Measurements from ENCODE around the gene PLCH1.

The PLCH1 gene

DNA sequence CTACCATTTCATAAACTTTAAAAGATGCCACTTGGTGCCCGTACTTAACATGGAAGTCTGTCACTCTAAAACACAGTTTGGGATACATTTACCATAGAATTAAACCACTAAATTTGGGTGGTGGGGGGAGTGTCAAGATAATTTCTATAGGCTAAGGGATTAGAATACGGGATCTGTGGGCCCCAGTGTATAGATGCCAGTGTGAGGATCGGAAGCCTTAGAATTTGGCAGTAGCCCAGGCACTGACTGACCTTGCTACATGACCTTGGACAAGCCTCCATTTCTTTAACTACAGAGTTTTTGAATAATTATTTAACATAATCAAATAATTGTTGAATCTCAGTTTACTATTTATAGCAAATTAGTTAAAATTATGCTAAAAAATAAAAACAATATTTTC is 375.1 kb downstream of the PLCH1 start:
- no peak for FAIRE-seq

DNA sequence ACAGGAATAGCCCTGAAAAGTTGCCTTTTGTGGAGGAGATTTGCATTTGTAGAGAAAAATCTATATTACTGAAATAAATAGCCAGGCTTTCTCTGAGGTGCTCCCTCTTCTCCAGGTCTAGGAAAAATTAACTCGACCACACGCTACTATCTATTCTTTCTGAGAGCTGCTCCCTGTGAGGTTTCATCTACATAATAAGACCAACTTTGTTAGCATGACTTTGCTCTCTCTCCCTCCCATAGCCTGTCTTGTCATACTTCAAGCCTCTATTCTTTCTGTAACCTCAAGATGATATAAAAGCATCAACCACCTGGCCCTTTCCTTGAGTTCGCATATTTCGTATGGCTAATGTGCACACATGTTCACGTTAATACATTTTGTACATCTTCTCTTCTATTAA is 375.6 kb downstream of the PLCH1 start:
- FAIRE-seq, result no peak

DNA sequence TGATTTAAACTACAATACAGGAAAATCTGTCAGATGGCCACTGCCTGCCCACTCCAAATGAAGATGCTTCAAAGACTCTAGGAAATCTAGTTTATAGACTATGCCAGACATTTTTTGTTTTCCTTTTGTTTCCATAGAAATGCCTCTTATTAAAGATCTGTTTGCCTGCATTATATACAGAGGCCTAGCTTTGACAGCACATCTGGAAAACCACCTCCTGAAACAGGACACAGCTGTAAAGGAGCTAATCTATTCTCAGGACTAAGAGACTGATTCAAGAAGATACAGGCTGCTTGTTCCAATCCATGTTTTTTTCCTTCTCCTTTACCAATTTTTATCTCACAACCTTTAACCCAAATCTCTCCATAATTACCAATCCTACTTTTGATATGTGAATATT is 376.1 kb downstream of the PLCH1 start:
- FAIRE-seq, result no peak

DNA sequence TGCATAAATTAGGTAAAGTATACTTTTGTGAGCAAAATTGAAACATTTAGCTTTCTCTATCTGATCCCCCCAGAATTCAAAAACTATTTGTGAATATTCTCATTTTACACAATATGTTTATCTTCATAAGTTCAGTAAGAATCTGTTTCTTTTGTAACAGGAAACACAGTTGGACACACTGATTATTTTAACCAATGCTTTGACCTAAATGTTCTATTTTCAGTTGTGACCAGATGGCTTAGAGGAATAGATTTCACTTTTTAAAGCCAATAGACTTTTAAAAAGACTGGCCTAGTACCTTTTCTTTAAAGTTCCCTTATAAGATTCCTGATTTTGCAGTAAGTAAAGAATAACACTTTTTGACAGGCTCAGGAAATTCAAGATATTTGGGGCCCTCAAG is 377.4 kb downstream of the PLCH1 start:
- FAIRE-seq, result peak; percentile 15

DNA sequence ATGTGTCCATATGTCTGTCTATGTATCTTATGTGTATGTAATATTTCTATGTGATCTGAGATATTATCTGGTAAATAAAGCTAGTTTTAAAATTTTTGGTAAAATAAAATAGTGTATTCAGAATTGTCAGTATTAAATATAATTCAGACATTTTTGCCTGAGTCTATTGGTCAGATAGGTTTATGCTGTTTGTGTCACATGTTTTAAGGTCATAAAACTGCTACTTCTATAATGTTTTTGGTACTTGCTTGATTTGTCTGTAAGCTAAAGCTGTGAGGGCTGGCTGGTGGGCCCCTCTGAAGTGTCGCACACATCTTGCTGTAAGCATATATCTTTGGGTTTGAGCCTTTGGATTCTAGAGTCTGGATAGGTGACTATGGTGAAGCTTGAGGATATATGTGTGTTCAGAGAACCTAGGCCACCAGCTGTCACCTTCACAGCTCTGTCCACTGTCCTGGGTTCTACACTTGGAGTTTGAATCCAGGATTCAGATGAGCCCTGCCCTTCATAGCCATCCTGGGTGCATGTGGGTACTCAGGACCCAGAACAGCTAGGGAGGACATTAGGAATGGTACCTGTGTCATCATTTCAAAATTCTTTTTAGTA is 379.6 kb downstream of the PLCH1 start:
- FAIRE-seq, result no peak

DNA sequence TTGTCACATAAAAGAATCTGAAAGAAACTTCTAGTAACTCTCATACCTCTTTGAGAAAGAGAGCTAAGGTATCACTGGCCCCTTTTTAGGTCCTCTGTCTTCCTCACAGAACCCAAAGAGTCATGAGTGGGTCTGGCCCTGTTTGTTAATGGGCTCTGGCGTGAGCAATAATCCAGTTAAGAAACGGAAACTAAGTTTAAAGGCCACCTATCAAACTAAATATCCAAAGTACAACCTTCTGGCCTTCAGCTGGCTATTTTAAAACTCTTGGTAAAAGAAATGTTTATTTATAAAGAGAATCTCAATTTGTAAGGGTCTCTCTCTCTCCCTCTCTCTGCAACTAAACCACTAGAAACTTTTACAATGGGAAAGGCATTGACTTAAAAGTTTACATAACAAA is 380.4 kb downstream of the PLCH1 start:
- FAIRE-seq, result no peak

DNA sequence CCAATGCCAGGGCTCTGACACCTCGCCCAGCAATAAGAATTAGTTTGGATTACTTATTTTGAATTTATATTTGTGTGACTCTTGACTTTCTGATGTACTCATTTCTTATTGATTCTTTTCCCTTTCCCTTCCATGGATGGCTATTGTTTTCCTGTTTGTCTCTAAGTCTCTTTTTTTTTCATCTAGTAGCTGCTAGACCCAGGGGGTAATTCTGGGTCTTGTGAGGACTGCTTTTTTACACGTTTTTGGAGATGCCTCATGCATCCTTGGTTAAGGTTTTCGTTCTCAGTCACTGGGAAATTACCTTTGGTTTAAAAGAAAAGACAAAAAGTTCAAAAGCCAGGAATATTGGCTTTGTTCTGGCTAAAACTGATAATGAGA is 381.2 kb downstream of the PLCH1 start:
- FAIRE-seq, result no peak

DNA sequence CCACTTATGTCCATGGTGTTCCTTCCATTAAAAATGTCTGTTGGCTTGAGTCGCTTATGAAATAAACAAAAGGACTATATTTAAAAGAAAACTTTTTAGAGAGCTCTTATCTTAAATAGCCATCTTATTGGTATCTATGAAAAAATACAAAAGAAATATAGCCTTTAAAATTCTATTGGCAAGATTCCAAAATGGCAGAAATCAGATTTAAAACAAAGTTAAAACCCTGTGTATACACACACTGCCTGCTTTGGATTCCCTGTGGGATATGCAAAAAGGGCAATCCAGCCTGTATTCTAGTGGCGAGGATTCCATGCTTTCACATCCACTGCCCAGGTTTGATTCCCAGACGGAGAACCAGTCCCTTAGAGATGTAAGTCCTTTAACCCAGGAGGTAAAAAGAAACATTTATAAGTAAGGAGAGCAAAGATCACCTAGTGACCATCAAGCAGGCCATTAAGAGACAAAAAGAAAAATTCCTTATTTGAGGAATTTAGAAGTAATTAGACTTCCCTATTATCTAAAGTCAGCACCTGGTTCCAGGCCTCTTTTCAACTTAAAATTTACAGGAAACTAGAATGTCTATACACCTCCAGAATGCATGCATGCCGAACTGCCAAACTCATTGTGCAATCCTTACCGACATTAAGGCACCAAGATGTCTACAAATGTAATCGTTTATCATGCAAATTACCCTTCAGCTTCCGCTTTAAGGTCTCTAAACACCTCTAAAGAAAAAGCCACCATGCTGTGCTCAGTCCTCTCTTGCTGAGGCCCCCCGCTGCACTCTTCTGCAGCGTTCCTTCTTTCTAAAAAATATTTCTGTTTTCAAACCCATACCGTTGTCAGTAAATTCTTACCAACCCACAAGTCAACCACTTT is 381.8 kb downstream of the PLCH1 start:
- no peak for FAIRE-seq

DNA sequence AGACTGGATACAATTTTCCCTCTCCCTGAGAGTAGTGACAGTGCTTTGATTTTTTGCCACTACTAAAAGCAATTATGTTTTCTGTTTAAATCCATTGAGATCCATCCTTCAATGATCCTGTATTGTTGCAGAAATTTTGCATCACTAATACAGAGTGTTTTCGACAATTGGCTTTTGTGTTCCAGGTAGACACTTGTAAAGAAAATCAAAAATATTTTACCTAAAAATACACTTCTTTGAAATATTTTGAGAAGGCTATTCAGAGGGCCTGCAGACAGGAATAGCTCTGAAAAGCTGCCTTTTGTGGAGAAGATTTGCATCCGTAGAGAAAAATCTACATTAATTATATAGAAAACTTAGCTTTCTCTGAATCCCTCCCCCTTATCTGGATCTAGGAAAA is 384.6 kb downstream of the PLCH1 start:
- FAIRE-seq, result no peak

DNA sequence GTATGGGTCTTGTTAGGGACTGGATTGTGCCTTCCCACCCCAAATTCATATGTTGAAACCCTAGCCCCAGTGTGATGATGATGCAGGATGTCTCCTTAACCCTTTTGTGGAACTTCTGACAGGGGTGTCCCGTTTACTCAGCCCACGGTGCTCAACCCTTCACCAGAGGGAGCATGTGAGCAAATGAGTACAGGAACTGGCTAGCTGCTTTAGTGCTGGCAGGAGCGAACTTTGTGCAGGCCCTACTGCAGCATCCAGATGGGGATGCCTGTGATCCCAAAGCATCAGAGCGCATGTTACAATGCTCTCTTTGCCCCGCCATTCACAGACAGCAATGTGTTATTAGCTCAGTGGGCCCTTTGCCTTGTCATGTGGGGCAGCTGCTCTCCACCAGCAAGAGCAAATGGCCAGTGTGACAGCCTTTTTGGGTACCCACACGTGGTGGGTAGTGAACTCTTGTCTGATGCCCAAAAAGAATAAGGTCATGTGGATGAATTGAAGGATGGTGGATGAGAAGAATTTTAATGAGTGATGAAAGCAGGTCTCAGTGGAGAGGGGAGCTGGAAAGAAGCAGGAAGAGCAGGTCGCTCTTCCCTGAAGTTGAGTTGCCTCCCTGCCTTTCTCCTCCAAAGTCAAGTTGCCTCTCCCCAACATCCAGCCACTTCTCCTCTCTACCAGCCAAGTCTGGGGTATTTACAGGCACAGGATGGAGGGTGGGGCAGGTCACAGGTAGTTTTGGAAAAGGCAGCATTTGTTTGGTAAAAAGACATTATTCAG is 388.1 kb downstream of the PLCH1 start:
- no peak for FAIRE-seq

DNA sequence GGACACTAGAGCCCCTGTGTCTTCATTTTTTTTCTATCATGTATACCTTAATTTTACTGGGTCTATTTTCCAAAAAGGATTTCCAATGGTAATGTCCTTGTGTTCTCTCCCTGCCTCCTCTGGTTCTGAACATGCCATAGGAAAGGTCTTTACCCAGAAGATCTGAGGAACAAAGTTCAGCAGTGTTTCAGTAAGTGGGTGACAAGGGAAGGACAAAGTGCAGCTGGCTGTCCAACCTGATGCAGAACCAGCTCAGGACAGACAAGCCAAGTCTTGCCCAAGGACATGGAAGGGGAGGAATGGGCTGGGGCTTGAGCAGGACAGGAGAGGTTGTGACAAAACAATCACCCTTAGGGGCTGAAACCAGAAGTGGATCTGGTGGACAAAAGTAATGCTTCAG is 390.2 kb downstream of the PLCH1 start:
- FAIRE-seq, result no peak

DNA sequence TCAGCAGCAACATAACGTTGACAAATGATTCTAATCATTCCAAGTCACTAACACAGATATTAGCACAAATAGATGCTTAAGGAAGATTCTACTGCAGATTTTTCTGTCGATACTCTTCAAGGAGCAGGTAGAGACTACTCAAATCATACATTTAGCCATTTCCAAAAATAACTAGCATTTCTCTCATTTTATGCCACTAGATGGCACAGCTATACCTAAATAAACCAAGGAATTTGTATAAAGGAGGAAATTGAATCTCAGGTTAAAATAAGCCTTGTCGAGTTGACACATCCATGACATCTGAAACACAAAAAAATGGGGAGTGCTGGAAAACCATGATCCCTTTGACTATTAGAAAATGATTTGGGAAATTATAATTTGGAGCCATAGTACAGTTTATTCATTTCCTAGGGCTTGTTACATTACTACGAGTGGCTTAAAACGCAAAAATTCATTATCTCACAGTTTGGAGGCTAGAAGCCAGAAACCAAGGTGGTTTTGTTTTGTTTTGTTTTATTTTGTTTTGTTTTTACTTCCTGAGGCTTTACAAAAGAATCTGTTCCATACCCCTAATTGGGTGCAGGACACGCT is 391.9 kb downstream of the PLCH1 start:
- peak; percentile 41 for FAIRE-seq

DNA sequence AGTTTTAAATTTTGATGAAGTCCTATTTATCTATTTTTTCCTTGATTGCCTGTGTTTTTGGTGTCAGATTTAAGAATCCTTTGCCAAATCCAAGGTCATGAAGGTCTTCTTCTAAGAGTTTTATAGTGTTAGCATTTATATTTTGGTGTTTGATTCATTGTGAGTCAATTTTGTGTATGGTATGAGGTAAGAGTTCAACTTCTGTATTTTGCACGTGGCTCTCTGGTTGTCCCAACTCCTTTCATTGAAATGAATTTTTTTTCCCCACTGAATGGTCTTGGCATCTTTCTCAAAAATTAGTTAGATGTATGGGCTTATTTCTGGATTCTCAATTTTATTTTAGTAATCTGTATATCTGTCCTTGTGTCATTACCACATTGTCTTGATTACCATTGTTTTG is 394.3 kb downstream of the PLCH1 start:
- FAIRE-seq, result no peak

DNA sequence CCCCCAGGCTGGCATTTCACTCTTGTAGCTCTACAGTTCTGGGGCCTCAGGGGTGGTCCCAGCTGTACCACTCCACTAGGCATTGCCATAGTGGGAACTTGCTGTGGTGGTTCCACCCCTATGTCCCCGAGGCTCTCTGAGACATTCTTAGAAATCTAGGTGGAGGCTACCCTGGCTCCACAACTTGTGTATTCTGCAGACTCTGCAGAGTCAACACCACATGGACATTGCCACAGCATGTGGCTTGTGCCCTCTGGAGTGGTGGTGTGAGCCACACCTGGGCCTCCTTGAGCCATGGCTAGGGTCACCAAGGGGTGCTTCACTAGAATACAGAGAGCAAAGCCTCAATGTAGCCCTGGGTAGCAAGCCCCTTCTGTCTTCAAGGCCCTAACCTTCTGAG is 397.0 kb downstream of the PLCH1 start:
- no peak for FAIRE-seq

DNA sequence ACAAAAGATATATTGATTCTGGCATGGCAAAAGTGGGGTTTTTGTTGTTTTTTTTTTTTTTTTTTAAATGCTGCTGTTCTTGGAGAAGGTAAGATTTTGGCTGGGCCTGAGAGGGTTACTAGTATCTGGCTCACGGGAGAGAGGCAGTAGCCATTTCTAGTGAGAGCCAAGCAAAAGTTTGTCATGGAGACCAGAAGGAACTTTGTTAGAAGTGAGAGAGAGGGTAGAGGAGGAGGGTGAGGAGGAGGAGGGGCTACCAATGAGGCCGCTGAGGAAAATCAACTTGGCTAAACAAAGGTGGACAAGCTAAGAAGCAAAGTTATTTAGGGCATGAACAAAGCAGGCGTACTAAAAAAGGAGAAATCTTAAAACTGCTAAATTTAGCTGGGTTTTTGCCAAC is 402.5 kb downstream of the PLCH1 start:
- no peak for FAIRE-seq

DNA sequence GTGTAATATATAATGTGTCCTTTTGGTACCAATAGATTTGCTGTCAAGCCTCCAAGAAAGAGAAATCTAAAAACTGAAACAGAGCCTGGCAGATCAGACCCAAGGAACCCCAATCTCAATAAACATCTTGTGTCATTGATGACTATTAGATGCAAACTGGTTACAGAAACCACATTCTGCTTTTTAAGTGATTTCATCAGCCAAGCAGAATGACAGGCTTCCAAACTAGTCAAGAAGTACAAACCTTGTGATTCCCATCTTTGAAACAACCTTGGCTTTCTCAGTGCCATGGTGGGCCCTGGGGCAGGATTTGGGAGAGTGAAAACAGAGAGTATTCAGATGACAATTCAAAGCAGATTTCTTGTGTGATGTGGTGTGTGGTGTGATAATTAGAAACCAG is 405.8 kb downstream of the PLCH1 start:
- no peak for FAIRE-seq

DNA sequence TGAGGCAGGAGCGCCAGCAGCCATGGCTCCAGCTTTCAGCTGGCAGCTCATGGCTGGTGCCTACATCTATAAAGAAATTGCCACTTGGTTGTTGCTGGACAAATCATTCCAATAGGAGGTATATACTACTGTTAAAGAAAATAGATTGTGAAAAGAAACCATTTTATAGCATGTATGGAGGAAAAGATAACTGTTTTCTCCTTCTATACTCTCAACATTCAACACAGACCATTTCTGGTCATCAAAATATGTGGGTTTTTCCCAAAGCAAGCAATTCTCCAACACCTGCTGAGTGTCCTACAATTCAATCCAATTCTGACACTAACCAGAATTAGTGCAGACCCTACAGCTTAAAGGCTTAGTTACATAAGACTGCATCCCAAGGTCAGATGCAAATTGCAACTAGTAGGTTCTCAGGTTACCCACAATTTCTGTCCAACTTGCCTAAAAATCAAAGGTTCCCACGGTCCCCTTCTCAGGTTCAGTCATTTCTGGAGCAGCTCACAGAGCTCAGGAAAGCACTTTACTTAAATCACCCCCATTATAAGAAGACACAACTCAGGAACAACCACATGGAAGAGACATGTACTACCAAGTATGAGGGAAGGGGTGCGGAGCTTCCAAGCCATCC is 409.0 kb downstream of the PLCH1 start:
- FAIRE-seq, result no peak

DNA sequence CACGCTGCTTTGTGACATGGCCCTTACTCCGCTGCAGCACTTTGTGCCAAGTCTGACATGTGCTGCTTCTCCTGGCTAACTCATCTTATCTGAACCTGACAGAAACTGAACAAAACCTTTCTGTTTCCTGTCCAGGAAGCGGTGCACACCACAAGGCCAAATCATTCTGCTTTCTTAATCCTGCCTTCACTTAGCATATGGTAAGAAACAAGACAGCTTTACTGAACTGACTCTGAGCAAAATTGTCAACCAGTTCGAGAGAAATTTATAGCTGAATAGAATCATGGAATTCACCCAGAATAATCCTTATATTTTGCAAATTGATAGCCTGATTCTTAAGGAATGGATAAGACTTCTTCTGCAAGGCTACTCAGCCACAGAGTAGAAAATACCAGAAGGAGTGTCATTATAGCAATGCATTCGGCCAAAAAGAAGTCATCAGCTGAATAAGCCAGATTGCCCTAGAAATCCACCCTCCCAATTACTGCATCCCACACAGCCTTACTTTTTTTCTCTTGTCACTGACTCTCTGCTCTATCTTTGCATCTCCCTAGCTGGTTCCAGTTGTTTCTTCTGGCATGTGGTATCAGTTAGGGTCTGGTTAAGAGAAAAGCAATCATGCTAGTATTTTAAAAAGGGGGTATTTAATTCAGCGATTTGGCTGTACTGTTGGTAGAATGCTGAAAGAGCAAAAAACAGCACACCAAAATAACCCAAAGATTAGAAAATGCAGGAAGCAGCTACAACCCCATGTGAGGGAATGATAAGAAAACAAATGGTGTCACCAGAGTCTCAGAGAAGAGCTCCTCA is 409.8 kb downstream of the PLCH1 start:
- FAIRE-seq, result no peak

DNA sequence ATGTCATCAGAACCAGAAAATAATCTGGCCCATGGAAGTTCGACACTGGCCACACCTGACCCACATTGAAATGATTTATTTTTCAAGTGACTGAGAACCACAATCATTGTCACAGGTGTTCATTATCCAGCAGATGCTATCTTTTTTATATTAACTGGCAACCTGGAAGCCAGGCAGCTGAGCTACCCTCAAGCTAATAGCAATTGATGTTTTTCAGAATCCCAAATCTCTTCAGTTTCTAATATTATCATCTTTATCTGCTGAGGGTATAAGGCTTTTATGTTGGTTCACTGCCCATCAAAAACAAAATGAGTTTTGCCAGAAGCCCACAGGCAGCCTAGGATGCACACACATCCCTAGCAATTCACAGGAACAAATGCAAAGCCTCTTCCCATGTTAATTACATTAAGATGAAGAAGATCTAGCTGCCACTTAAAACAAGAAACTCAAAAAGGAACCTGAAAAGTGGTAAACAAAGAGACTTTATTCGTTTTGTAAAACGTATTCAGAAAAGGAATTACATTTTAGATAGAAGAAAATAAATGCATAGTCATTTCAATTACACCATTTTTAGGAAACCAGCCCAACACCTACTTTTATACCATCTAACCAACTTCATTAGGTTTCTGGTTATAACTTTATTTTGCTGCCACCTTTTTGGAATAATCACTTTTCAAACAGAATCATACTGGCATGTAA is 410.5 kb downstream of the PLCH1 start:
- FAIRE-seq, result no peak

DNA sequence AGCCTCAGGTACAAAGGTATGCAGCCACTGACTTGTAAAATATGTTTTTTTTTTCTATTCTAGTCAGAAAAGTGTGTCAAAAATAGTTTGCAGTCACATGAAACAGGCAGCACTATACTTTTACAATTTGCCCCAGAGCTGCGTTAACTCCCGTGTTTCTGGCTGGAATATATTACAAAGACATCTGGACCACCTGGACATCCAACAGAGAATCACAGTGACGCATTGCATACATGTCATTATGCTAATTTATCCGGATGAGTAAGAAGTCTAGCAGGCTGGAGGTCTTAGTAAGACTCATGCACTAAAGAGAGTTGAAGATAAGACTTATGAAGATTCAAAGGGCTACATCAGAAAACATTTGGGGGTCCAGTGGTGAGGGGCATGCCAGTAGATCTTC is 412.2 kb downstream of the PLCH1 start:
- FAIRE-seq, result no peak

DNA sequence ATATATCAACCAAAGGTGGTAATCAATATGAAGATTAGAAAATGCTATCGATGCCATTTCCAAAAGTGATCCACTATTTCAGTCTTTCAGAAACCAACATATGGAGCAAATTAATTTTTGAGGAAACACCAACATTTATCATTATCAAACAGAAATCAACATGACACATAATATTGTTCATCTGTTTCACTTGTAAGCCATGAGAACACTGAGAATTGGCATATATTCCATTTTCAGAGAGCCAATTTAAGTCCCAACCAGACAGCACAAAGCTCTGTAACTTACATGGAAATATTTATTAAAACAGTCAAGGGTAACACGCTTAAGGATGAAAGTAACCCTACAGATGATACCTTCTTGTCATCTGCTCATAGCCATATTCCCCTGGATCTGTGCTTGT is 413.8 kb downstream of the PLCH1 start:
- FAIRE-seq, result no peak
